Stimulated activated CD4-positive, alpha-beta T cell treated with anti-CD3 and anti-CD28 coated beads, Interleukin-2, amount 100 ng/mL, for 24 hours (primary cell): ENCODE results near the gene FBL.
A peak's percentile ranks its signal among the peaks of the same experiment; 100 is the strongest.
"Not testable (repeated sequence)": the region's sequence is repeated elsewhere in the genome, so short reads cannot be mapped to it uniquely, and the experiment has no call there.

ENCODE experiments used
- DNase-seq, 2 donors: peaks; one replicate each; pipeline ENCODE4 v3.0.0-alpha.2; 2020

FBL gene

GRCh38 chr19:39875401-39875864 lies 29.3 kb upstream of the FBL start:
- DNase-seq, result not testable (repeated sequence)

DNA sequence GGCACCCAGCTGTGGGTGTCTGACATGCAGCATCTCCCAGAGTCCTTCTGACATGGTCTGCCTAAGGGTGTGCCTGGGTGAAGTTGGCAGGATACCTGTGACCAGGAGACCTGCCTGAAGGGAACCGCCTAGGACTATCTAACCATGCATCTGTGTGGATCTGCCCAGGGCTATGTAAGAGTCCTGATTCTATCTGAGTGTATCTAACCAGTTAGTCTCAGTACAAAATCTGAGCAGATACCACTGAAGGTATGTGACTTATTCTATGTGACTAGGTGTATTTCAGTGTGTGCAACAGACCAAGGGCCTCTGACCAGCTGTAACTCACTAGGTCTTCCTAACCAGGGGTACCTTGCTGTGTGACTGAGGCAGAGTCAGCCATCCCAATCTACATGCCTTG lies 28.2 kb upstream of the FBL start:
- no peak for DNase-seq

GRCh38 chr19:39873385-39873784 lies 27.2 kb upstream of the FBL start:
- no peak for DNase-seq

- DNase-seq, result no peak
These were observed 26.0 kb upstream of the FBL start for GRCh38 chr19:39871886-39872866.

GRCh38 chr19:39871362-39871761 lies 25.2 kb upstream of the FBL start:
- DNase-seq, result no peak

GRCh38 chr19:39870171-39870971 lies 24.2 kb upstream of the FBL start:
- no peak for DNase-seq

DNA sequence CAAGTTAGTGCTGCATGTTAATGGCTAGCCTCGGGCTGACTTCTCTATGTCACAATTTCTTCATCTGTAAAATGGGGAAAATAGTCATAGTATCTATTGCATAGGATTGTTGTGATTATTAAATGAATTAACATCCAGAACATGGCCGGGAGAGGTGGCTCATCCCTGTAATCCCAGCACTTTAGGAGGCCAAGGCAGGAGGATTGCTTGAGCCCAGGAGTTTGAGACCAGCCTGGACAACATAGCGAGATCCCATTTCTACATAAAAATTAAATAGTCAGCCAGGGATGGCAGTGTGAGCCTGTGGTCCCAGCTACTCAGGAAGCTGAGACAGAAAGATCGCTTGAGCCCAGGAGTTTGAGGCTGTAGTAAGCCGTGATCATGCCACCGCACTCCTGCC lies 21.8 kb upstream of the FBL start:
- DNase-seq, result no peak

- DNase-seq, result no peak
These were observed 21.0 kb upstream of the FBL start for GRCh38 chr19:39867133-39867532.

- no peak for DNase-seq
These were observed 19.8 kb upstream of the FBL start for GRCh38 chr19:39865953-39866352.

GRCh38 chr19:39865186-39865585 lies 19.0 kb upstream of the FBL start:
- no peak for DNase-seq

GRCh38 chr19:39864118-39864517 lies 17.9 kb upstream of the FBL start:
- DNase-seq, result no peak

GRCh38 chr19:39858541-39858940 lies 12.4 kb upstream of the FBL start:
- DNase-seq, result no peak

DNA sequence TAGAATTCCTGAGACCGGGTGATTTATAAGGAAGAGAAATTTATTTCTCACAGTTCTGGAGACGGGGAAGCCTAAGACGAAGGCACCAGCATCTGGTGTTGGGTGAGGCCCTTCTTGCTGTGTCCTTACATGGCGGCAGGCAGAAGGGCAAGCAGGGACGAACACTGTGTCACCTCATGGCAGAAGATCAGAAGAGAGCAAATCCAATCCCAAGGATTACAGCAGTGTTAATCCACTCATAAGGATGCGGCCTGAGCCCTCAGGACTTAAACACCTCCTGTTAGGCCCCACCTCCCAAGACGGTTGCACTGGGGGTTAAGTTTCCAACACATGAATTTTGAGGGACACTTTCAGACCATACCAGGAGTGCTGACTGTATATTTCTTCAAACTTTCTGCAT lies 6.7 kb upstream of the FBL start:
- no peak for DNase-seq

DNA sequence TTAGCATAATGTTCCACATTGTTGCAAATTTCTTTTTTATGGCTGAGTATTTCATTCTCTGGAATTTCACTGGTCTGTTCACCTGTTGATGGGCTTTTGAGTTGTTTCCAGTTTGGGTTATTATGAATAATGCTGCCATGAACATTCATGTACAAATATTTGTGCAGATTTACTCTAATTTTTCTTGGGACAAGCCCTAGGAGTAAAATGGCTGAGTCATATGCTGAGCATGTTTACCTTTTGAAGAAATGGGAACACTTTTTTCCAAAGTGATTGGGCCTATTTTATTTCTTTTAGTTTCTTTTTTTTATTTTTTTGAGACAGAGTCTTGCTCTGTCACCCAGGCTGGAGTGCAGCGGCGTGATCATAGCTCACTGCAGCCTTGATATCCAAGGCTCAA lies 4.7 kb upstream of the FBL start:
- DNase-seq, result no peak

DNA sequence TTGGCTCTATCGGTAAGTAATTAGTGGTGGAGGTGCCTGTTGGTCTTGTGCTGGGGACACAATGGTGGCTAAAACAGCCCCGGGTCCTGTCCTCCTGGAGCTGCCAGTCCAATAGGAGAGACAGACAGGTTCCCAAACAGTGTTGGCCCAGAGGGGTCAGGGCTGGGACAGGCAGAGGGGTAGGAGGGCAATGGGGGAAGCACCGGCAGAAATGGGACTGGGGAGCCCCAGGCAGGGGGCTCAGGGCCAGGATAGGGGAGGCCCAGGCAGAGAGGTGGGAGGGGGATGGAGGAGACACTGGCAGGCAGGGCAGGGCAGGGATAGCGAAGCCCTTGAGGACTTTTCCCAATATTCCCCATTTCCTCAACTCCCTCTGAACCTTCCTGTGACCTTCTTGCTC lies 2.2 kb upstream of the FBL start:
- no peak for DNase-seq

- no peak for DNase-seq
These were observed 1.3 kb upstream of the FBL start for GRCh38 chr19:39847525-39847924.

DNA sequence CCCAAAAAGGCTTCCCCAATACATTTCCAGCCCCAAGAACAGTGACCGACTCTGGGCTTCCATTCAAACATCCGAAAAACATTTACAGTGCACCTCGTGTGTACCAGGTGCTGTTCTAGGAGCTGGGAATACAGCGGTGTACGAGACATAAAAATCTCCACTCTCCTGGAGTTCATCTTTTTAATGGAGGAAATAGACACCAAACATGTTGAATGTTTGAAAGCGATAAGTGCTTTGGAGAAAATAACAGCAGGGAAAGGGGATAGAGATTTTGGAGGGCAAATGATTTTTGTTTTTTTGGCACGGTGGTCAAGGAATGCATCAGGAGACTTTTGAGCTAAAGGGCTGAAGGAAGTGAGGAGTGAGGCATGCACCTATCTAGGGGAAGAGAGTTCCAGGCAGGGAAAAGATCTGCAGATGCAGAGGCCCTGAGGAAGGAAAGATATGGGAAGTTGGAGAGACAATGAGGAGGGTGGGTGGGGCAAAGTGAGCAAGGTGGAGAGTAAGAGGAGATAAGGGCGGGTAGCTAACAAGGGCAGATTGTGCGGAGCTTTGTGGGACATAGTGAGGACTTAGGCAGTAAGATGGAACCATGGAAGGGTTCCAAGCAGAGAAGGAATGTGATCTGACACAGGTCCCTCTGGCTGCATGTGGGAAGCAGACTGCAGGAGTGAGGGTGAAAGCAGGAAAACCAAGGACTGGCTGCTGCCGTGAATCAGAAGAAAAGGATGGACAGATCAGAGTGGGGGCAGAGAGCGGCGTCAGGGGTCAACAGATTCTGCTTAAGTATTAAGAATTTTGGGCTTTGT lies 703 bp upstream of the FBL start:
- no peak for DNase-seq

GRCh38 chr19:39845584-39845932 lies 621 bp downstream of the FBL start:
- peak; percentile 33 to 35 for DNase-seq

- DNase-seq, result no peak
These were observed 1.0 kb downstream of the FBL start for GRCh38 chr19:39845172-39845571.

DNA sequence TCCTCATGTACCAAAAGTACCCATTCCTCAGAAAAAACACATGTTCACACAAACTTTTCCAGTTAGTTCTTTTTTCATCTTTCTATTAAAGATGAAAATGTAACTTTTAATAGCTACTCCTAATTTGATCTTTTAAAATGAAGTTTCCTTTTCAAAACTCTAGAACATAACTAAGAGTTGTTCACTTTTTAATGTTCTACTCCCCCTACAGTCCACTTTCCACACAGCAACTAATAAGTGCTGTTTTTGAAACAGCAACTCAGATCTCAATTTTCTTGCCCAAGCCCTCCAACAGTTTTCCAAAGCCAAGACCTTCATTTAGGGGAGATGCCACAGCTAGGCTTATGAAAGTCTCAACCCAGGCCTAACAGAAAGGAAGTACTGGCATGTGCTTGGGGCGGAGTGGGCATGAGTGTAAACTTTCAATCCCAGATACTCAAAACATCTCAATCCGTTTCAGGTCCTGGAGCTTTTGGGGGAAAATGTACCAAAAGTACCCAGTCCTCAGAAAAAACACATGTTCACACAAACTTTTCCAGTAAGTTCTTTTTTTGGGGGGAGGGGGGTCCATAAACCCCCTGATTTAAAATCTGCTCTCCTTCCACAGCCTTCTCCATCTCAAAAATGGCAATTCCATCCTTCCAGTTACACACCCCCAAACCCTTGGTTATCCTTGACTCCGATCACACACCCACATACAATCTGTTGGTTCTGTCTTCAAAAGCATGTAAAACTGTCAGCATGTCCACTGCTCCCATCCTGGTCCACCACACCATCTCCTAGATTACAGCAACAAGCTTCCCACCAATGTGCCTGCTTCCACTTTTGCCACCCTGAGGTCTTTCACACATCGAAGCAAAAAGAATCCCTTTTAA lies 2.0 kb downstream of the FBL start:
- DNase-seq, result no peak

- no peak for DNase-seq
These were observed 3.3 kb downstream of the FBL start for GRCh38 chr19:39842693-39843435.
